Activated CD4-positive, CD25-positive, alpha-beta regulatory T cell treated with anti-CD3 and anti-CD28 coated beads, Interleukin-2, amount 50 U/mL, for 24 hours (primary cell): ENCODE results near the gene FBXW2.

Experiments used
- ATAC-seq, 2 donors: fragments of 150-1000 bp; cut with Tn5 transposase; one replicate each; pipeline ENCODE4 v1.10.0; 2021; ENCODE audit warnings: mild to moderate bottlenecking in 1 of 2, moderate library complexity in 1 of 2

FBXW2 gene

GRCh38 chr9:120741191-120741590 lies 52.0 kb downstream of the FBXW2 start:
- no peak for ATAC-seq

GRCh38 chr9:120740132-120740531 lies 53.1 kb downstream of the FBXW2 start:
- ATAC-seq: no peak

DNA sequence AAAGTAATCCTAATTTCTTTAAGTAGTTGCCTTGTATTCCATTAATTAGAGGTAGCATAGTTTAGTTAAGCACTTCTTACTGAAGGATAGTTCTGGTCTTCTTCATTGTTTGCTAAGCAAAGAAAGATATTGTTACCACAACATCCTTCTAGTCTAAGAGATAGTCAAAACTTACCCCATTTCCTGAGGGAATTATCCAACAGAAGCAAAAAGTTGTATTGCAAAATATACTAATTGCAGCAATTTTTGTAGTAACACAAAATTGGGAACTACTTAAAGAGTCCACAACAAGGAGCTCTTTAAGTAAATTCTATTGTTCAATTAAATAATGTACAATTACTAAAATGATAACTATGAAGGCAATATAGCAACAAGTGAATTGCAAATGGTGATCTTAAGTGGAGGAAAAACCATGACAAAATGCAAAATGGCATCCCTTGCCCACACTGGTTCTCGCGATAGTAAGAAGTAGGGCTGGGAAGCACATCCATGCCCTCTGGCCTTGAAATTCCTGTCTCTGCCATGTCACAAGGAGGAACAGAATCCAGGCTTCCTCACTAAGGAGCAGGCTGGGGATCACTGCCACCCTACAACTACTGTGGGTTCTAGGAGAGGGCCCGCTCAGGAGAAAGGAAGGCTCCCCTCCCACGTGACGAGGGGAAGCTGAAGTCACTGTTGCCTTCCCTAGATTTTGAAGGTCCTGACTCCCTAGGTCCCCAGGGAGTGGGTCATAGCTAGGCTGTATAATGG lies 55.6 kb downstream of the FBXW2 start:
- no peak for ATAC-seq

- ATAC-seq: no peak
Measured at GRCh38 chr9:120736881-120737280, 56.3 kb downstream of the FBXW2 start.

DNA sequence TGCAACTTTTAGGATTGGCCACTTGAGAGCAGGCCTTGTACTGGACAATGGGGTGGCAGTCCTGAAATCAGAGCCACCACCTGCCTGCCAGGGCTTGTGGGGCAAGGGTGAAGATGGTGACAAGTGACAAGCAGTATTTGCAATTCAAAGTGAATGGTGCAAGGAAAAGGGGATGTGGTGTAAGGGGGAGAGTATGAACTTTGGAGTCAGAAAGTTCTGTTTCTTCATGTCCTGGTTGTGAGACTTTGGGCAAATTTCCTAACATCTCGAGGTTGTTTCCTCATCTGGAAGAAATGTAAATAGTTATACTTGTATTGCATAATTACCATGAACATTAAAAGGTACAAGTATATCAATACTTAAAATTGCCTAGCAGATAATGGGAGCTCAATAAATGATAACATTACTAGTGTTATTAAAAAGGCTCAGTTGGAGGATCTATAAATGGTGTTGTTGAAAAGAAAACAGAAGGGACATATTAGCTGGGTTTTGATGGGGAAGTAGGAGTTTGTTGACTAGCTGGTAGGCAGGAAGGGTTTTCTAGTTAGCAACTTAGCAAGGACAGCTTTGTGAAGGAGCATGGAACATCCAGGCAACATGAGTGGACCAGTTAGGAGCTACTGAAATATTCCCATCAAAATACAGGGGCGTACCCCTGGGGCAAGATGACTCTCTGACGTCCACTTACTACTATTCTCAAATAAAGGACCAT lies 57.6 kb downstream of the FBXW2 start:
- ATAC-seq: no peak

DNA sequence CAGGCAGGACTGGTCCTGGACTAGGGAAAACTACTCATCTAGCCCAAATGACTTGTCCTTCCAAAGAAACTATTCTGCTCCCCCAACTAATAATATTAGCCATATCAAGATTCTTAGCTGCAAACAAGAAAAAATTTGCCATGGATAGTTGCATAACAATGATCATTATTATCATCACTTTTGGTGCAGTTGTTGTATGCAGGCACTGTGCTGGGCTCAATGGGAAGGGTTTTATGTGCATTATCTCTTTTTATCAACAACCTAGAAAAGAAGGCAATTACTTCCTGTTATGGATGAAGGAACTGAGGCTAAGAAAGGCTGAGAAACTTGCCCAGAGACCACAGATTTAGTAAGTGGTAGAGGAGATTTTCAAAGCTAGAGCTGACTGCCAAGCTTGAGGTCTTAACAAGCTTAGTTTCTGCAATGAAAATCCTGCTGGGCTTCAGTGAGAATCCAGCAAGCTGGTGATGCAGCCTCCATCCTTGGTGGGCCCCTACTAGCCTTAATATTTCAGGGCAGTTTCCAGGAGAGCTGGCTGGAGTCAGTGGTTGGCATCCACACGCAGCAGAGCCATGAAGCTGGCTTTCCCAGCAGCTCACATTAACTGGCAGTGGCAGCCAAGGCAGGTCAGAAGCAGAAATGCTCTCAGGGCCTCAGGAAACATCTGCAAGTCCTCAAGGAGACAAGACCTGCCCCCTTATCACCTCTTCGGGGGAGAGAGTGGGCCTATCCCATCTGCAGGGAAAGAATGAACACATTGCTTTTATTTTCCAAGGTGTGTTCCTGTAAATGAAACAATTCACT lies 58.4 kb downstream of the FBXW2 start:
- no peak for ATAC-seq

- no peak for ATAC-seq
Measured at GRCh38 chr9:120733190-120733589, 60.0 kb downstream of the FBXW2 start.

GRCh38 chr9:120730654-120731514 lies 62.3 kb downstream of the FBXW2 start:
- ATAC-seq: no peak

DNA sequence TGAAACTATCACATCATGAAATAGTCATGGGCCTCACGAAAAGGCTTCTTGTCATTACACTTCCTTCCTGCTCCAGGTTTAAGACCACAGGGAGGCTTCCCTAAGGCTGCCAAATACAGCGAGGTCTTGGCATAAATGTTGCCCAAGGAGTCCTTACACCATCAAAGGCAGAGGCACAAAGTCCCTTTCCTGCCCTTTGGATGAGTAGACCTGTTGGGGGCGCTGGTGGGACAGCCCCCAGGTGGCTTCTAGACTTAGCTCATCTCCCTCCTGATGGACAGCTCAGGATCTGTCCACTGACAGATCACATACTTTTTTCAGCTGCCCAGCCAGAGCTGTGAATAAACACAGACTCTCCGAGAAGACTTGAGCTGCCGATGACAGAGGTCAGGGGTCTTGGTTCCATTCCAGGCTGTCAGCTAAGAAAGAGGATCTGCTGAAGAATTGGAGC lies 63.4 kb downstream of the FBXW2 start:
- ATAC-seq: no peak

- no peak for ATAC-seq
Measured at GRCh38 chr9:120726484-120726883, 66.7 kb downstream of the FBXW2 start.

DNA sequence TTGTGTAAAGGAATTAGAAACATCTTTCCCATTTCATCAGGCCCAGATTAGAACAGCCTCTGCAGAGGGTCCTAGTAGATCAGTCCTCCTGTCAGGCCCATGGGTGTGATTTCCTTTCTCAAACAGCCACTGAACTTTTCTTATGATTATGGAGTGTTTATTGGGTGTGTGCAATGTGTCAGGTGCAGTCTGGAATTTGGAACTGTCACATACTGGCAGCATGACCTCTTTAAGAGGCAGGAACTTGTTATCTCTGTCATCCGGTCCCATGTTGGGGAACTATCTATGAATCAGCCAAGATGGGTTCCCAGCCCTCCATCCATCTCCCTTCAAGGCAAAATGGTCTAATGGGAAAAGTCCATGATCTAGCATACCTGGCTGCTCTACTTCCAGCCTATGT lies 67.3 kb downstream of the FBXW2 start:
- ATAC-seq: no peak

DNA sequence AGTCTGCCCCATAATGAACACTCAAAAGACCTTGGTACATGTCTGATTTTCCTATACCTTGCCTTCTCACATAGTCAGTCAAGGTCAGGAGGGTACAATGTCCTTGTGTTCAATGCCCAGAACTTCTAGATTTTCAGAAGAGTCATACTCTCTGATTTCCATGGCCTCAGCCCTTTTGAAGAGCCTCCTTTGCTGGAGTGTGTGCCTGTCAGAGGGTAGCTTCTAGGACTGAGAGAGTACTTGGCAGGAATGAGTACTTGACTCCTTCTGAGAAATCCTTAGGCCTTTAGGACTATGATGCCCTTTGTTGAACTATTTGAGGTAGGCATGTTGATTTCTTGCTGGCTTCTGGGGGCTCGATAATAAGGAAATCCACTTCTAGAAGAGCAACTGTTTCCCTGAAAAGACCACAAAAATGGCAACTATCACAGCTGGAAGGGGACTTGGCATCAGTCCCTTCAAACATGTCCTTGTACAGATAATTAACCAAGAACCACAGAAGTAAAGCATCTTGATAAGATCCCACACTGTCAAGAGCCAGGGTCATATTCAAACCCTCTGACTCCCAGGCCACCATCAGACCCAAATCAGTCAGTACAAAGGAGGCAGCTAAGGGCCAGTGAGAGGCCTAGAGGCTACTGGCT lies 68.3 kb downstream of the FBXW2 start:
- no peak for ATAC-seq

- no peak for ATAC-seq
Measured at GRCh38 chr9:120723565-120723964, 69.7 kb downstream of the FBXW2 start.

GRCh38 chr9:120720404-120720803 lies 72.8 kb downstream of the FBXW2 start:
- ATAC-seq: no peak

- no peak for ATAC-seq
Measured at GRCh38 chr9:120718316-120718715, 74.9 kb downstream of the FBXW2 start.

DNA sequence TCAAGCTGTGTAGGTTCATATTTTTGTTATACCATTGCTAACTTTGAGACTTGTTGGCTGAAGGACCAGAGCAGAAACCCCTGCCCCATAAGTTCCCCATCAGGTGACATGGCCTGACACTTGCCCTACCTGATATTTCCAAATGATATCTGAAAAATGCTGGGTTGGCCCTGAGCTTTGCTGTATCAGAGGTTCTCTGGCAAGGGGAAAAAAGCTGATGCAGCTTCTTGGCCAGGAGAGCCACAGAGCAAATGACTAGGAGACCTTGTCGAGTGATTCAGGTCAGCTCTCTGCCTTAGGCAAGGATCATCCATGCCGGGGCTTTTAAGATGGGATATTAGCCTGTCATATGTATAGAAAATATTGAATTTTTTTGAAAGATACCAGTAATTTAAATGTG lies 76.0 kb downstream of the FBXW2 start:
- no peak for ATAC-seq

GRCh38 chr9:120716483-120716882 lies 76.7 kb downstream of the FBXW2 start:
- no peak for ATAC-seq

- no peak for ATAC-seq
Measured at GRCh38 chr9:120715389-120715924, 77.8 kb downstream of the FBXW2 start.

- ATAC-seq: peak; percentile 27 to 35
Measured at GRCh38 chr9:120714846-120715388, 78.3 kb downstream of the FBXW2 start.

GRCh38 chr9:120714088-120714845 lies 78.9 kb downstream of the FBXW2 start, which contains the start of gene MEGF9:
Gene MEGF9 (minus strand): TSS chr9:120714470. CDS start chr9:120714358, 112 bp downstream.
- peak; percentile 98 for ATAC-seq
